Measurements from ENCODE around the gene ABCC12. TPM values are rescaled to one million over a fixed set of nuclear protein-coding genes. Genes with fewer than 3 reads are reported as not detected.
"Not testable (repeated sequence)": the region's sequence is repeated elsewhere in the genome, so short reads cannot be mapped to it uniquely, and the experiment has no call there.

The ABCC12 gene
- total RNA-seq, 1 donor: not detected

DNA sequence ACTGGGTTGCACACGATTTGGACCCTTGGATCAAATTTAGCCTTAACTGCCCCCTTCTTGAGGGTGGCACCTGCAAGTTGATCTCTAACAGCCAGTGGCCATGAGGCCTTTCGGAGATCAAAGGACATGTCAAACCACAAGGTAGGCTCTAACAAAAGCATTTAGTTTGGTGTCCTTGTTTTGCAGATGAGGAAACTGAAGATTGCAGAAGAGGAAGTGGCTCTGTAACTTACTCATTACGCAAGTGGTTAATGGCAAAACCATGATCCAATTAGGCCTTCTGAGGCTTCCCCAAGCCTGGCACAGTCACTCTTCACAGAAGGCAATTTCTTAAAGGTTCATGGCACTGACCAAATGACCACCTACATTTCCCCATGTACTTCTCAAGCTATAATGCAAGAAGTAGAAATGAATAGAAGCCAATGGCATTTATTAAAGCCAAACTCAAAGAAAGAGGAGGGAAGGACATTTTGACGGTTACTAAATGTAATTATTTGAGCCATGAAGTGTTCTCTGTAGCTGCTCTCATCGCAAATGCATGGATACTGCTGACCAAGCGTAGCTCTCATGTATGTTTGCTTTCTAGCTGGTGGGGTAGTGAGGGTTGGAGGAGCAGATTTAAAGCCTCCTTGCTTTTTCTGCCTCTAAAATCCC lies 32.8 kb upstream of the ABCC12 start:
- H3K9me3 ChIP-seq (ENCODE audit: low read depth, low read length): no peaks in the 10 kb centered on the region
- H3K4me3 ChIP-seq (ENCODE audit: insufficient read depth, low read length): no peak overlapping the region
- DNase-seq (ENCODE audit: insufficient read length, low spot score, missing footprints): no peak
- no peaks in the 10 kb centered on the region for H4K20me1 ChIP-seq (ENCODE audit: insufficient read depth, low read length)
- H3K36me3 ChIP-seq (ENCODE audit: insufficient read depth, low read length): no peaks in the 10 kb centered on the region
- H3K27me3 ChIP-seq (ENCODE audit: insufficient read depth, low read length): peaks cover 9% of the 10 kb centered on the region
- H3K4me2 ChIP-seq (ENCODE audit: insufficient read depth, low read length): no peak overlapping the region
- H3K27ac ChIP-seq (ENCODE audit: low read depth, low read length): no peak overlapping the region
- TF ChIP-seq, protein P1, sequence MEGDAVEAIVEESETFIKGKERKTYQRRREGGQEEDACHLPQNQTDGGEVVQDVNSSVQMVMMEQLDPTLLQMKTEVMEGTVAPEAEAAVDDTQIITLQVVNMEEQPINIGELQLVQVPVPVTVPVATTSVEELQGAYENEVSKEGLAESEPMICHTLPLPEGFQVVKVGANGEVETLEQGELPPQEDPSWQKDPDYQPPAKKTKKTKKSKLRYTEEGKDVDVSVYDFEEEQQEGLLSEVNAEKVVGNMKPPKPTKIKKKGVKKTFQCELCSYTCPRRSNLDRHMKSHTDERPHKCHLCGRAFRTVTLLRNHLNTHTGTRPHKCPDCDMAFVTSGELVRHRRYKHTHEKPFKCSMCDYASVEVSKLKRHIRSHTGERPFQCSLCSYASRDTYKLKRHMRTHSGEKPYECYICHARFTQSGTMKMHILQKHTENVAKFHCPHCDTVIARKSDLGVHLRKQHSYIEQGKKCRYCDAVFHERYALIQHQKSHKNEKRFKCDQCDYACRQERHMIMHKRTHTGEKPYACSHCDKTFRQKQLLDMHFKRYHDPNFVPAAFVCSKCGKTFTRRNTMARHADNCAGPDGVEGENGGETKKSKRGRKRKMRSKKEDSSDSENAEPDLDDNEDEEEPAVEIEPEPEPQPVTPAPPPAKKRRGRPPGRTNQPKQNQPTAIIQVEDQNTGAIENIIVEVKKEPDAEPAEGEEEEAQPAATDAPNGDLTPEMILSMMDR (IDR thresholded peaks at IDR 0.05; ENCODE audit: extremely low read depth, low read depth, low read length): no peak
- no peaks in the 10 kb centered on the region for H3K79me2 ChIP-seq (ENCODE audit: insufficient read depth, low read length)
- H3K4me1 ChIP-seq (ENCODE audit: insufficient read depth, low read length): no peaks in the 10 kb centered on the region
- no peak overlapping the region for H2AFZ ChIP-seq (ENCODE audit: low read length)

DNA sequence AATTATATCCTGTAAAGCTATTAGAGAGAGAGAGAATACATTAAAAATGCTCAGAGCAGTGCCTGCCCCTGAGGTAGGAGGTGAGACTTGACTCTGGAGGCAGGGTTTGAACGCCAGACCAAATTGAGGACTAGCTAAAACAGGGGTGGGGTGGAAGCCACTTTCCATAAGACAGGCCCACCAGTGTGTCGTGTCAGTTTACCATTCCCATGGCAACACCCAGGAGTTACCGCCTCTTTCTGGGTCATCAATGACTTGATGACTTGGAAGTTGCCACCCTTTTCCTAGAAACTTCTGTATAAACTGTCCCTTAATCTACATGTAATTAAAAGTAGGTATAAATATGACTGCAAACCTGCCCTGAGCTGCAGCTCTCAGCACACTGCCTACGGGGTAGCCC lies 32.0 kb upstream of the ABCC12 start:
- Histone ChIP-seq H3K9me3 (ENCODE audit: low read depth, low read length) (no peaks in the 10 kb centered on the region), H3K36me3 (ENCODE audit: insufficient read depth, low read length) (no peaks in the 10 kb centered on the region), H3K4me2 (ENCODE audit: insufficient read depth, low read length) (no peak overlapping the region), H3K27me3 (ENCODE audit: insufficient read depth, low read length) (peaks cover 9% of the 10 kb centered on the region), H2AFZ (ENCODE audit: low read length) (no peak overlapping the region), H3K4me1 (ENCODE audit: insufficient read depth, low read length) (no peaks in the 10 kb centered on the region), H4K20me1 (ENCODE audit: insufficient read depth, low read length) (no peaks in the 10 kb centered on the region), H3K27ac (ENCODE audit: low read depth, low read length) (no peak overlapping the region), H3K79me2 (ENCODE audit: insufficient read depth, low read length) (no peaks in the 10 kb centered on the region), H3K4me3 (ENCODE audit: insufficient read depth, low read length) (no peak overlapping the region)
- no peak for DNase-seq (ENCODE audit: insufficient read length, low spot score, missing footprints)
- TF ChIP-seq, protein P1 (IDR thresholded peaks at IDR 0.05; ENCODE audit: extremely low read depth, low read depth, low read length): no peak

DNA sequence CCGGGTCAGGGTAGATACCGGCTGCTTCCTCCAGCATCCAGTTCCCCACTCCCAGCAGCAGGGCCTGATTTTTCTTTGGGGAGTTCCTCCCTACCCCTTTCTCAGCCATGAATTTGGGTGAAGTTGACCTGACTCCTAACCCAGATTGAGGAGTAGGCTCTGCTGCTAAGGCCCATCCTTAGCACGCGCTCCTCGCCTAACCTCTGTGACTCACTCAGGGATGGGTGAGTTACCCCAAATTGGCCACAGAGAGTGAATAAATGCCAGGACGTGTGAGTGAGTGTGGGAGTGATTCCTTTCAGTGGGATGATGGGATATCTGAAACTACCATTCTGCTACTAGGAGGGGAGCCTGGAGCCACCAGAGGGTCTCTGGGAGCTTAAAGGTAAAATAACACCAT lies 28.9 kb upstream of the ABCC12 start:
- no peaks in the 10 kb centered on the region for H4K20me1 ChIP-seq (ENCODE audit: insufficient read depth, low read length)
- H3K4me1 ChIP-seq (ENCODE audit: insufficient read depth, low read length): no peaks in the 10 kb centered on the region

DNA sequence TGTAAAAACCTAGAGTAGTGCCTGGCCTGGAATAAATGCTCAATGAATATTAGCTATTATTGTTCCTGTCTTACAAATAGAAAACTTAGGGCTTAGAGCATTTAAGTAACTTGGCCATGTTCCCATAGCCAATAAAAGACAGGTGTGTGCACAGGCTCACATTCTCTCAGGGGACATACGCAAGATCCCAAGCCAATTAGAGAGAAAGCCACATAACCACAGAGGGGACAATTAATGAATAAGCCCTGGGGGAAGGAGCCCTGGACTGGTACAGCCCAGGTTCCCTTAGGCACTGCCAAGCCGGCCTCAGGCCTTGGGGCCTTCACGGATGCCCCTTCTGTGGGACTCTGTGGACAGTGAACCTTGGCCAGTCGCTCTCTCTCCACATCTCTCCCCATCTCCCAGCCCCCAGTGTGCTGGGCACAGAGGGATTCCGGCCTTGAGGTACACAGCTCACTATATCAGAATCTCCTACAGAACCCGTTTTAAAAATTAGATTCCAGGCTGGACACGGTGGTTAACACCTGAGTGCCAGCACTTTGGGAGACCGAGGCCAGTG lies 27.3 kb upstream of the ABCC12 start:
- Histone ChIP-seq H3K36me3 (ENCODE audit: insufficient read depth, low read length) (no peaks in the 10 kb centered on the region), H4K20me1 (ENCODE audit: insufficient read depth, low read length) (no peaks in the 10 kb centered on the region), H3K4me2 (ENCODE audit: insufficient read depth, low read length) (no peak overlapping the region), H3K4me1 (ENCODE audit: insufficient read depth, low read length) (no peaks in the 10 kb centered on the region), H3K79me2 (ENCODE audit: insufficient read depth, low read length) (no peaks in the 10 kb centered on the region), H3K9me3 (ENCODE audit: low read depth, low read length) (no peaks in the 10 kb centered on the region), H3K27ac (ENCODE audit: low read depth, low read length) (no peak overlapping the region), H2AFZ (ENCODE audit: low read length) (no peak overlapping the region), H3K4me3 (ENCODE audit: insufficient read depth, low read length) (no peak overlapping the region), H3K27me3 (ENCODE audit: insufficient read depth, low read length) (peaks cover 8% of the 10 kb centered on the region)
- TF ChIP-seq, protein P1 (IDR thresholded peaks at IDR 0.05; ENCODE audit: extremely low read depth, low read depth, low read length): no peak
- no peak for DNase-seq (ENCODE audit: insufficient read length, low spot score, missing footprints)

More for the DNA sequence above, 28.9 kb upstream of the ABCC12 start:
- Histone ChIP-seq H3K79me2 (ENCODE audit: insufficient read depth, low read length) (no peaks in the 10 kb centered on the region), H3K36me3 (ENCODE audit: insufficient read depth, low read length) (no peaks in the 10 kb centered on the region), H3K9me3 (ENCODE audit: low read depth, low read length) (no peaks in the 10 kb centered on the region), H3K4me2 (ENCODE audit: insufficient read depth, low read length) (no peak overlapping the region), H3K27me3 (ENCODE audit: insufficient read depth, low read length) (peaks cover 10% of the 10 kb centered on the region), H2AFZ (ENCODE audit: low read length) (no peak overlapping the region), H3K27ac (ENCODE audit: low read depth, low read length) (no peak overlapping the region), H3K4me3 (ENCODE audit: insufficient read depth, low read length) (no peak overlapping the region)
- DNase-seq (ENCODE audit: insufficient read length, low spot score, missing footprints): no peak
- TF ChIP-seq, protein P1 (IDR thresholded peaks at IDR 0.05; ENCODE audit: extremely low read depth, low read depth, low read length): no peak

DNA sequence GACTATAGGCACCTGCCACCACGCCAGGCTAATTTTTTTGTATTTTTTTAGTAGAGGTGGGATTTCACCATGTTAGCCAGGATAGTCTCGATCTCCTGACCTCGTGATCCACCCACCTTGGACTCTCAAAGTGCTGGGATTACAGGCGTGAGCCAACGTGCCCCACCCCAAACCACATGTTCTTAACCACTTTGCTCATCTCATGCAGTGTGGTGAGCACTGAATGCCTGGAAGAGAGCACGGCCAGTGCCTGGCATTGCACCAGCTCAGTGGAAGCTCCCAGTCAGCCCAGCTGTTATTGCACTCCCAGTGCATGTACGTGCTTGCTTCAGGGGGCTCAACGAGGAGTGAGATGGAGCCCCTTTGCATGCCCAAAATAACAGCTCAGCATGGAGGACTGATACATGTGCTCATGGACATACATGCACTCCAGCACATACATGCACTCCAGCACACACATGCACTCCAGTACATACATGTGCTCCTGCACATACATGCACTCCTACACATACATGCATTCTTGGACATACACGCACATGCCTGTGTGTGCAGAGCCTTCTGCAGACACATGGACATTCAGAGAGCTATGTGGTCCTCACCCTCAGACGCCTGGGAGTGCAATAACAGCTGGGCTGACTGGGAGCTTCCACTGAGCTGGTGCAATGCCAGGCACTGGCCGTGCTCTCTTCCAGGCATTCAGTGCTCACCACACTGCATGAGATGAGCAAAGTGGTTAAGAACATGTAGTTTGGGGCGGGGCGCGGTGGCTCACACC lies 26.1 kb upstream of the ABCC12 start:
- not testable (repeated sequence) for DNase-seq (ENCODE audit: insufficient read length, low spot score, missing footprints); H3K4me3 ChIP-seq (ENCODE audit: insufficient read depth, low read length); H3K4me2 ChIP-seq (ENCODE audit: insufficient read depth, low read length); H3K27me3 ChIP-seq (ENCODE audit: insufficient read depth, low read length); H3K36me3 ChIP-seq (ENCODE audit: insufficient read depth, low read length); H2AFZ ChIP-seq (ENCODE audit: low read length); H3K4me1 ChIP-seq (ENCODE audit: insufficient read depth, low read length); H3K9me3 ChIP-seq (ENCODE audit: low read depth, low read length); H3K79me2 ChIP-seq (ENCODE audit: insufficient read depth, low read length); H4K20me1 ChIP-seq (ENCODE audit: insufficient read depth, low read length); H3K27ac ChIP-seq (ENCODE audit: low read depth, low read length)
